Tracheal epithelial cell (primary cell): ENCODE data around the gene OR2AG1. TPM values are rescaled to one million over a fixed set of nuclear protein-coding genes. Genes with fewer than 3 reads are reported as not detected.

Source experiments
- total RNA-seq: library from RNA; depleted of rRNA; stranded (reverse); fragments of >200 nt; gene quantifications from 2 replicates; pipeline ENCODE4 v1.2.1, GENCODE V29; 2014

OR2AG1 gene, protein sequence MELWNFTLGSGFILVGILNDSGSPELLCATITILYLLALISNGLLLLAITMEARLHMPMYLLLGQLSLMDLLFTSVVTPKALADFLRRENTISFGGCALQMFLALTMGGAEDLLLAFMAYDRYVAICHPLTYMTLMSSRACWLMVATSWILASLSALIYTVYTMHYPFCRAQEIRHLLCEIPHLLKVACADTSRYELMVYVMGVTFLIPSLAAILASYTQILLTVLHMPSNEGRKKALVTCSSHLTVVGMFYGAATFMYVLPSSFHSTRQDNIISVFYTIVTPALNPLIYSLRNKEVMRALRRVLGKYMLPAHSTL
- not detected in 2 replicates for total RNA-seq

DNA sequence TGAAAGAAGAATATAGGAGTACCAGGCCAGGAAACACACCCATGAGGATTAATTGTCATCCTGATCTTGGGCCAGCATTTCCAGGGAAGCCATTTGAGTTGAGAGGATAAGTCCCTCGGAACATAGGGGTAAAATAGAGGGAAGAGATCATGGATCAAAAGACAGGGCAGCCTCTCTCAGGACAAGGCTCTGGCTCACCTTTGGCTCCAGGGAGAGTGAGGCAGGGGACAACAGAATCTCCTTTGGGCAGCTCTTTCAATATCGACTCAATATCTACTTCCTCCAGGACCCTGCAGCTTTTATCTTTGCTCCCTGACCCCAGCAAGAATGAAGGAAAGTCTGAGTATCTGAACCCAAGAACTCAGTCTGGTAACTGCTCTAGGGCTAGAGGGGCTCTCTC is at the start of gene OR2AG1:
Gene OR2AG1 (plus strand): TSS at position 301 of the 400 bp plus-strand sequence. CDS start 2,018 bp downstream, outside the sequence.

DNA sequence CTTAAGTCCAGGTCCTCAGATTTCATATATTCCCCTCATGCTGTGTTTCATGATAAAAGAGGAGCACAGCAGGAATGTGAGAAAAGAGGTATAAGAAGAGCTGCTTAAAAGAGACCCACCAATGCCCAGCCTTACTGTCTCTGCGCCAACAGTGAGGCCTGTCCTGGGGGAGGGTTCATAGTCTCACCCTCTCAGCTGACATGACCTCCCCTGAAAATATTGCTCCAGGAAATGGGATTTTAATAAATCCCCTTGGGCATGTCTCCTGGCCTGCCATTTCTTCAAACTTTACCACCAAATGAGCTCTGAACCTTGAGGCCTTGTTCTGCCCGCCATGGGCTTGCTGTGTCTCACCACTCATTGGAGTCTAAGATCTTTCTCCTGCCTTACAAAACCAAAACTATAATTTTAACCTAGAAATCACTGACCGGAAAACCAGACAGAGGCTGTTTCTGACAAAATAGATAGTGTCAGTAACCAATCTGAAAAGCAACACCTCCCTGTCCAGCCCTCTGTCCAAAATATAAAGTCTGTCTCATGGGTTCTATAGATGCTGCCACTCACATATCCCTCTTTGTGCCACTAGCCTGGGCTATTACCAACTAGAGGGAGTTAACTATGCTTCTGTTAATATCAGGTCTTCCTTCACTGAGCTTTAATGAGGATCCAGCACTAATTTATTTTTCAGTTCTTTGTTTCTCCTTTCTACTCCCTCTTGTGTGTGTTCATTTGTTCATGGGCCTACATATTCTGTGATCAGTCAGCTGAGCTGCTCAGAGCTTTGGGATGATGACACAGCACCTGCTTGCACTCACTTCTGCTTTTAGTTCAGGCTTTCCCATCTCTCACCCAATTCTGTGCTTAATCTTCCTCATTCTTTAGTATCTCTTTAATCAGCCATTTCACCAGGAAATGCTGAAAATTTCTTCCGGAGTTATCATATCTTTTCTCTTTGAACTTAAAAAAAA is 10.6 kb upstream of the OR2AG1 start, which contains the start of gene OR2AG2:
Gene OR2AG2 (minus strand): TSS at position 51 of the 968 bp plus-strand sequence. CDS start 3,019 bp downstream, outside the sequence.

DNA sequence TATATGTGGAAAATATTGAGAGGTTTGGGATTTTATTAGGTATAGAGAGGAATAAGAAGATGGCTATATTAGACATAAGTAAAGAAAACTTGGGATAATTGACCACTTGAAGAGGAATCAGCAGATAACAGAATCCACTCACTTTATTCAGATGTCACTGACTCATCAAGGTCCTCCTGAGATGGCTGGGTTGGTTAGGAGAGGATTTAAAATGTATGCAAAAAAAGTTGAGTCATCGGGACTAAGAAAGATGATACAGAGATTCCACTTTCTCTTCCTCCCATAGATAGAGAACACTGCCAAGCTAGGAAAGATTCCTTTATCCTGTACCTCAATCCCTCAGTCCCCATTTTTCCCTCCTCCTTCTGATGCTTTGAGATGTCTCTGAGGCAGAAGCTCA is 16.6 kb downstream of the OR2AG1 start, which contains the start of gene OR6A2:
Gene OR6A2 (minus strand): TSS at position 288 of the 400 bp plus-strand sequence. CDS start 3,981 bp downstream, outside the sequence.

Other genes starting within 250 kb of the OR2AG1 start
- 12.3 and 14.1 TPM in 2 replicates for gene RRP8, start 179.4 kb upstream of the OR2AG1 start, total RNA-seq
- gene ILK, start 179.2 kb upstream of the OR2AG1 start, total RNA-seq: 42.0 and 112 TPM in 2 replicates
- gene TAF10, start 170.8 kb upstream of the OR2AG1 start, total RNA-seq: 21.5 and 48.0 TPM in 2 replicates
- gene TPP1, start 163.6 kb upstream of the OR2AG1 start, total RNA-seq: 58.4 and 82.2 TPM in 2 replicates
- gene DCHS1, start 127.2 kb upstream of the OR2AG1 start, total RNA-seq: 0.21 and 0.24 TPM in 2 replicates
- gene MRPL17, start 99.7 kb upstream of the OR2AG1 start, total RNA-seq: 39.0 and 54.9 TPM in 2 replicates
- gene OR2AG2, start 11.0 kb upstream of the OR2AG1 start, total RNA-seq: under 0.01 TPM in 2 replicates
- gene OR6A2, start 16.7 kb downstream of the OR2AG1 start, total RNA-seq: under 0.01 TPM in 2 replicates
- gene OR10A5, start 62.7 kb downstream of the OR2AG1 start, total RNA-seq: not detected in 2 replicates
- gene OR10A2, start 80.0 kb downstream of the OR2AG1 start, total RNA-seq: under 0.01 TPM in 1 of 2 replicates, not detected in the other
- not detected in 2 replicates for gene OR10A4, start 93.6 kb downstream of the OR2AG1 start, total RNA-seq
- not detected in 2 replicates for gene OR2D2, start 109.5 kb downstream of the OR2AG1 start, total RNA-seq
- gene OR2D3, start 138.0 kb downstream of the OR2AG1 start, total RNA-seq: not detected in 2 replicates
- 3.8 and 4.3 TPM in 2 replicates for gene ZNF215, start 143.4 kb downstream of the OR2AG1 start, total RNA-seq
- 0.24 and 0.85 TPM in 2 replicates for gene ZNF214, start 237.3 kb downstream of the OR2AG1 start, total RNA-seq
- 0.24 TPM in 1 of 2 replicates, not detected in the other for gene NLRP14, start 237.5 kb downstream of the OR2AG1 start, total RNA-seq